Measurements from ENCODE around the gene IL23R.

- no peak for TF ChIP-seq ZNF782 (CRISPR knock-in tag; IDR thresholded peaks at IDR 0.05; ENCODE audit: borderline replicate concordance)
- no peak for TF ChIP-seq HDAC6 (IDR thresholded peaks at IDR 0.05; ENCODE audit: low read depth, low read length)
Observed at GRCh38 chr1:67134695-67135094, 31.6 kb upstream of the IL23R start, which contains the start of gene C1orf141.
